GM21619 (cell line): ENCODE data around the gene GCSH.

Source experiments
- ATAC-seq: cut with Tn5 transposase; IDR thresholded peaks from one replicate; pipeline ENCODE4 v1.9.1; 2021; ENCODE audit not compliant: unreplicated experiment

GCSH gene

DNA sequence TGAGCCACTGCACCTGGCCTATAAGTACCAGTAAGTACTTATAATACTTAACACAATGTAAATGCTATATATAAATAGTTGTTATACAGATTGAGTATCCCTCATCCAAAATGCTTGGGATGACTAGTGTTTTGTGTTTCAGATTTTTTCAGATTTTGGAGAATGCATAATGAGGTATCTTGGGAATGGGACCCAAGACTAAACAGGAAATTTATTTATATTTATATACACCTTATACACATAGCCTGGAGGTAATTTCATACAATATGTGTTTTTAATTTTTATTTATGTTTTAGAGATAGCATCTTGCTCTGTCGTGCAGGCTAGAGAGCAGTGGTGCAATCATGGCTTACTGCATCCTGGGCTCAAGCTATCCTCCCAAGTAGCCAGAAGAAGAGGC, 9.8 kb upstream of the GCSH start:
- no peak for ATAC-seq

DNA sequence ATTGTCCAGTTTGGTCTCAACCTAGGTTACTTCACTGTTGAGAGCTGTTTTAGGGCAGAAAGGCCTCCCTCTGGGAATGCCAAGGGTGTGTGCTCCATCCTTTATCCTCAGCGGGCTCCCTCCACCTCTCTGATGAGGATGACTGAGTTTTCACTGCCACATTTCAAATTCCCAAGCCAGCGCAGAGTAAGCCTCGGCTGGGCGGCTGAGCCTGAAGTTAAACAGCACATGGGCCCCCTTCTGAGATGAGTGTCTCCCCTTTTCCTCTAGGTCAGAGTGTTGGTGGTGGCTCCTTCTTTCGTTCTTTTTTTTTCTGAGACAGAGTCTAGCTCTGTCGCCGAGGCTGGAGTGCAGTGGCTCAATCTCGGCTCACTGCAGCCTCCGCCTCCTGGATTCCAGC, 5.5 kb upstream of the GCSH start:
- no peak for ATAC-seq

DNA sequence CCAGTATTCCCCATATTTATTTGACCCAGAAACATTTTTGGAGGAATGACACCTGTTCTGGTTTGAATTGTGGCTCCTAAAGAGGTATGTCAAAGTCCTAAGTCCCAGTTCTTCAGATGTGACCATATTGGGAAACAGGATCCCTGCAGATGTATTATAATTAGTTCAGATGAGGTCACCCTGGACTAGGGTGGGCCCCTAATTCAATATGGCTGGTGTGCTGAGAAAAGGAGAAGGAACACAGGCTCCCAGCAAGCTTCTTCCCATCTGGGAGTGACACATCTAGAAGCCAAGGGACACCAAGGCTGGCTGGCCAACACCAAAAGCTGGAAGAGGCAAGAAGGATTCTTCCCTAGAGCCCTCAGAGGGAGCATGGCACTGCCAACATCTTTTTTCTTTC, 3.8 kb upstream of the GCSH start:
- no peak for ATAC-seq

DNA sequence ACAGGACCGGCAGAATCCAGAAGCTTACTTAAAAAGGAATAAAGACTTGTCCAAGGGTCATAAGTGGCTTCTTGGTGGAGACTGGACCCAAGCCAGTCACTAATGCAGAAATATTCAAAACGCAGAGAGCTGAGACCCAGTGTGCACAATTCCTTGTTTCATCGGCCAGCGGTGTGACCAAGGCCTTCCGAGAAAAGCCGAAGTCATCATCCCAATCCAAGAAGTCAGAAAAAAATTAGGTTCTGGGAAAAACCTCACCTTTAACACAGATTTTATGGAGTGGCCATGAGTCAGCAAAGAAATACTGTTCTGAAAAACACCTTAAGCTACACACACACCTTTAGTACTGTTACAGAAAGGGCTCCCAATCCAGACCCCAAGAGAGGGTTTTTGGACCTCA, 1.0 kb upstream of the GCSH start:
- ATAC-seq: no peak

DNA sequence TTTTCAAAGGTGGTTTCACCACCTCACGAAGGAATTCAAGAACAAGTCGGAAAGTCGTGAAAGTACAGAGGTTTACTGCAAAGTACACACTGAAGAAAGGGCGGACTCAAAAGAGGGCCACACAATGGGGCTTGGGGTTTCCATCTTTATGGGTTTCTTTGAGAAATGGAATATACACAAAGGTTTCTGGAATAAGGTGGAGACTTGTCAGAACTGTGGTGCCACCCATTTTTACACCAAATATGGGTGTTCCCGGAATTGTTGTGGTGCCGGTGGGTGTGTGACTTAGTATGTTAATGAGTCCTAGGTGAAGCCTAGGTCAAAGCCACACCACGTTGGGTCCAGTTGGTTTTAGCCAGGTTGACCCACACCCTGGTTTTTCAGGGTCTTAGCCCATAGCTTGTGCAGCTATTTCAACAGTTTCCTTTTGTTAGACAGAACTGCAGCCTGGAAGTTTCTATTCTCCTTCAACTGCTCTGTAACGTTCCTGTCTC, 567 bp upstream of the GCSH start:
- no peak for ATAC-seq

DNA sequence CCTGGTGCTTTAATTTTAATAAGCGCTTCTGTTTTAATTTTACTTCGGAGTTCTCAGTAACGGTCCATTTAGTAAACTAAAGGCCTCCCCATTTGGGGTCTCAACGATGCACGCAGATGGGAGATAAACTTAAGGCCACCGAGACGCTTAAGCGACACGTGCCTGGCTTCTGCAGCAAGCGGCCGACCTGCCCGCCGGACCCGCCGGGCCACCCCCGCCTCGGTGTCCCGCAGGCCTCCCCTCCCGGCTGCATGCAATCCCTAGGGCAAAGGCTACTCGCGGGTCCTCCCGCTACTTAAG, 592 bp downstream of the GCSH start:
- ATAC-seq: peak; percentile 5

DNA sequence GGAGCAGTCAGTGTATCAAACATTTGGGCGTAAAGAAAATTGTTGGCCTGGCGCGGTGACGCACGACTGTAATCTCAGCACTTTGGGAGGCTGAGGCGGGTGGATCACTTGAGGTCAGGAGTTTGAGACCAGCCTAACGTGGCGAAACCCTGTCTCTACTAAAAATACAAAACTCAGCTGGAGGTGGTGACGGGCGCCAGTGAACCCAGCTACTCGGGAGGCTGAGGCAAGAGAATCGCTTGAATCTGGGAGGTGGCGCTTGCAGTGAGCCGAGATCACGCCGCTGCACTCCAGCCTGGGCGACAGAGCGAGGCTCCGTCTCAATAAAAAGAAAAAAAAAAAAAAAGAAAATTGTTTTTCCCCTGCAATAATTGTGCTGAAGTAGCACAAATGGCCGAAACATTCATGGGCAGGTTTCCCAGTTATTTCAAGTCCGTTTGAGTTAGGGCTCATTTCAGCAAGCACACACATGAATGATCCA, 1.4 kb downstream of the GCSH start:
- ATAC-seq: no peak

DNA sequence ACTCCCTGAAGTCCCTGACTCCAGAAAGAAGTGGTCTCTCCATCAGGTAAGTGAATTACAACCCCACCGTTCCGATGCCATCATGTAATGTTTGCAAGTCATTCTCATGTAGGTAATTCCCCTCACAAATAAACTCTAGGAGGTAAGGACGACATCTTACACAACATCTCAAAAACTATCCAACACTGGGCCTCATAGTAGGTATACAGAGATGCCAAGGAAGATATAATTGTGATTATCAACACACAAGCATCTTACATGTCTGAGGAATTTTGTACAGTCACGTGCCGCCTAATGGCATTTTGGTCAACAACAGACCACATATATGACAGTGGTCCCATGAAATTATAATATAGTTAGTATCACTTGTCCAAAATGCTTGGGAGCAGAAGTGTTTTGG, 7.4 kb downstream of the GCSH start:
- ATAC-seq: no peak

DNA sequence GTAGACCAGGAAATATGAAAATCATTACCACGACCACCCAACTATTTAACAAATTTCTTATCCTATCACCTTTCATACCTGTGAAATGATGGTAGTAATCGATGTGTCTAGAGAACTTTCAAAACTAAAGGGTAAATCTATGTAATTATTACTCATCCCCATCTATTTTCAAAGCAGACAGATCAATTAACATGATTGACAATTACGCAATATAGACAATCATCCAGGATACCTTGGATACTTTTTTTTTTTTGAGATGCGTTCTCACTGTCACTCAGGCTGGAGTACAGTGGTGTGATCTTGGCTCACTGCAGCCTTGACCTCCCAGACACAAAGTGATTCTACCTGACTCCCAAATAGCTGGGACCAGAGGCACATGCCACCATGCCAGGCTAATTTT, 15.2 kb downstream of the GCSH start:
- ATAC-seq: no peak

DNA sequence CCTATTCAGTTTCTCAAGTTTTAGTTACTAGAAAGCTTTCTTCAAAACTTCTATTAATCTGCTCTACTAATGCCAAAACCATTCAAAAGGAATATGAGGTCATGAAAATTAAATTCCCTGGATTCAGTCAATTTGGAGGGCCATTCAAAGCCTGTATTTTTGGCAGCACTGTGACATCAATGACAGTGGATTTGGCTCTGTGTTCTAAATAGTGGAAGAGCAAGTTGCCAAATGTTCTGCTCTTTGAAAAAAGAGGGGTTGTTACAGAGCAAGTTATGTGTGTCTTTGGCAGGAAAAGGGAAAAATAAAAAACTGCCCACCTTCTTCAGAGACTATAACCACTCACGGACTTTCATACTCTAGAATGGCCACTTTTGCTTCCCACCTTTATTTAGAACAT, 16.0 kb downstream of the GCSH start:
- no peak for ATAC-seq

DNA sequence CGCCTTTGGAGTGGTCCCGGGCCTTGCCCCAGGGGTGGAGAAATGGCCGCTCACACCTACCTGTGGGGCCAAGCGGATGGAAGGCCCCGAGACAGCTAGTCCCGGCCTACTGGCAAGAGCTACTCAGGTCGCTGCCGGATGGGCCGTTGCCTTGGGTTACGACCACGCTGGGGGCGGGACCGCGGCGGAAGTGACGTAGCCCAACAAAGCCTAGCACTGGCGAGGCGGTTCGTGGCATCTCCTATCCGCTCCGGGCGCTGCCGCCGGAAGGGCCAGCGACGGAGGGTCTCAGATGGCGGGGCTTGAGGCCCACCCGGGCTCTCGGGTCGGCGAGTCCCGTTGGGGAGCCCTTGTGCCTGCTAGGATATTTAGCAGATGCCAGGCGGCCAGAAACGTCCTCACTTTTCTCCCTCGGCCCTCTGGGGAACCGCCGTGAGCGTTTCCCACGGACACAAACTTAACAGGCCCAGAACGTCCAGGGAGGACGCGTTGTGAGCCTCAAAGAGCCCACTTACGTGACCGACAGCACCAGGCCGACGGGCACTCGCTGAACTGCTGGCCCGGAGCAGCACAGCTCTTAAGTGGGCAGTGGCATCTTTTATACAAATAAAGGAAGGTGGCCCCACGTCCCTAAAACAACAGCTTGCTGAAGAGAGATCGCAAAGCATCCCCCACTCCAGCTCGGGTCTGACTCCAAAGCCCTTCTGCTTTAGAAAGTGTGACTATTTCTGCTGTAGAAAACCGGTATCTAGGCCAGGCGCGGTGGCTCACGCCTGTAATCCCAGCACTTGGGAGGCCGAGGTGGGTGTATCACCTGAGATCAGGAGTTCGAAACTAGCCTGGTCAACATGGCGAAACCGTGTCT, 18.9 kb downstream of the GCSH start, which contains the start of gene C16orf46:
C16orf46 (minus strand) TSS at position 163 of the 865 bp plus-strand sequence. CDS start 13,283 bp downstream, outside the sequence.
- ATAC-seq: peak; percentile 94

DNA sequence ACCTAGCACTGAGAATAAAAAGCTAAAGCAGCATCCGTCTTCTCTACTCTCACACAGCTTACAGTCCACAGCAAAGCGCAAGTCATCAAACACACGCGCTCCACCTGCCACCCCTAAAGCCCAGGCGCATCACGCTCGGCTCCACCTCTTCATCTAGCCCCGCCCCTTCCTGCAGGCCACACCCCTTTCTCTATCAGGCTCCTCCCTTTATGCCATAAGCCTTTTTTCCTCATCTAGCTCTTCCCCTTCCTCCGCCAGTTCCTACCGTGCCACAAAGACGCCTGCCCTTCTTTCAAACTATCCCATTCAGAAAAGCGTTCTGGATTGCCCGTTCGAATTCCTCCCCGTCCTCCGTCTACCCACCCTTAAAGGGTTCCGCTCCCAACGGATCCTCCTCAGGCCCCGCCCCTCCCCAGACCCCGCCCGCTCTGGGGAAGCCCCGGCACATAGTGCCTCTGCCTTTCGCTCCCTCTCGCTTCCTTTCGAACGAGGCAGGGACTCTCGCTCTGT, 19.6 kb downstream of the GCSH start:
- peak; percentile 77 for ATAC-seq

DNA sequence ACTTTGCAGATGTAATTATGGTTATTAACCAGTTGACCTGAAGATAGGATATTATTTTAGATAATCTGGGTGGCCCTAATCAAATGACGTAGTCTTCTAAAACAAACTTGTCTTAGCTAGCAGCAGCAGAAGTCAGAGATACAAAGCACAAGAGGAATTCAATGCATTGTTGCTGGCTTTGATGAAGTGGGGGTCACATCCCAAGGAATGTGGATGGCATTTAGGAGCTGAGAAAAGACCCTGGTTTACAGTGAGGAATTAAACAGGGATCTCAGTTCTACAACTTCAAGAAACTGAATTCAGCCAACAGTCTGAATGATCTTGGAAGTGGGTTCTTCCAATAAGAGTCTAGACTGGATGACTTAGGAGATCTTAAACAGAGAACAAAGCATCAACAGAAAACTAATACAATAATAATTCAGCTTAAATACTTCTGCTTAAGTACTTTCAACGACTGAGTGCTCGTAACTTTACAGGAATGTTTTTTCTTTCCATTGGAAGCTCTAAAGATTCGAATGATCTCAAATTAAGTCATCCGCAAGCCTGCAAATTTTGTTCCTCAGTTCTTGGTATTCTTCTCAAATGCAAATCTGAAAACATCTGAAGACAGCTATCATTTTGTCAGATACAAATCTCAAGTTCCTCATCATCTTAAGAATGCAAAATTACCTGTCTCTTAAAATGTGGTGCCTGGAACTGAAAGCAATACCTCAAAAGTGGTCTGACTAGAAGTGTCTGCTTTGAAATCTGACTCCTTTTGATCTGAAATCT, 22.4 kb downstream of the GCSH start:
- no peak for ATAC-seq

DNA sequence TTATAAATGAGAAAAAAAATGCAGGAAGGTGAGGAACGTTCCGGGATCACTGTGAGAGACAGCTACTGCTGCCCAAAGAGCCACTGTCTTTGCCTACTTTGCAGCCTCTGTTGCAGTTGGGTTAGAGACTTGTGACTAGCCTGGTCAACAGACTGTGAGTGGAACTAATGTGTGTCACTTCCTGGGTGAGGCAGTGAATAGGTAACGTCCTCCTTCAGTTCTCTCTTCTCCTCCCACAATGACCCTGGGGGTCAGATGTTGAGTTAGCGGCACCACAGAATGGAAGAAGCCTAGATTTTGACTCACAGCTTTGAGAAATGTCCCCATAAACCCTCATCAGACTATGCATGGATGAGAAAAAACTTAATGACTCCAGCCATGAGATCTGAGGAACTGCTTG, 24.4 kb downstream of the GCSH start:
- ATAC-seq: no peak

DNA sequence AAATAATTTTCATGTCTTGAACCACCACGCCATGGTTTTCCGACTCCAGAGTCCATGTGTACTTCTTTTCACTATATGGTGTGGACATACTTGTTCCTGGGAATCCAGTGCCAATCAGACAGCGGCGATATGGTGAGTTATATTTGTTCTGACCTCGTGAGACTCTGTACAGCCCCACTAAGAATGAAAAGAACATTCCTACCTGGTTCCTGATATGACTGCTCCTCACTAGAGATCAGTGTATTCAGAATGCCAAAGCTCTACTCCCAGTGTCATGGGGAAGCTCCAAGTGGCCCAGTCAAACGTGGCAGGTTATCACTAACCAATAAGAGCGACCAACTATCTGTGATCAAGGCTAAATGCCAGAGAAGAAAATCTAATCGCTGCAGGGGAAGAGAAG, 25.2 kb downstream of the GCSH start:
- no peak for ATAC-seq

DNA sequence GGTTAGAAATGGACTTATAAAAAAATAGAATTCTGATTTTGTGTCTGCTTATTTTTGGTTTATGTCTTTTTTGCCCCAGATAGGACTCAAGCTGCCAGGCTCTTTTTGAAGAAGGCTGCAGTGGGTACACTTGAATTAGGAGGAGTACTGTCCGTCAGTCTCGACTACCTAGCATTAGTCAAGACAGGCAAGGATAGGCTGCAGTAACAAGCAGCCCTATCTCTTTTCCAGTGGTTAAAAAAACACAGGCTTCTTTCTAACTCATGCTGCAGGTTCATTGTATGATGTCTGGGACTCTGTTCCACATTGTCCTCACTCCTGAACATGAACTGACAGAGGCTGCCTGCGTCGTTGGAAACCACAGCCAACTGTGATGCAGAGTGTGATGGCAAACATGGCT, 27.1 kb downstream of the GCSH start:
- no peak for ATAC-seq

DNA sequence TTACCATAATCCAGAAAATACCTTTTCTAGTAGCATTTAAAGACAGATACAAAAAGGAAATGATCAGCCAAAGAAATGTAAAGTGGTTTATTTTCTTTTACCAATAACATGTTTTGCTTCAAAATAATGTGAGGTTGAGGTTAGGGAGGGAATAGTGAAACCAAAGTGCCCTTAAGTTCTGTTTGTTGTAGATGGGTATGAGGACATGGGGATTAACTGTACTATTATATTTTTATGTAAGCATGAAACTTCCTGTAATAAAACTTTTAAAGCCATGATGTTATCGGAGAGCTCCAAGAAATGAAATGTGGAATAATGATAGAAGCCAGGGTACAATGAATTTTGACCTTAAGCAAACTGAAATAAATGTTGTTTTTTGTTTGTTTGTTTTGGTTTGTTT, 29.0 kb downstream of the GCSH start:
- ATAC-seq: no peak

DNA sequence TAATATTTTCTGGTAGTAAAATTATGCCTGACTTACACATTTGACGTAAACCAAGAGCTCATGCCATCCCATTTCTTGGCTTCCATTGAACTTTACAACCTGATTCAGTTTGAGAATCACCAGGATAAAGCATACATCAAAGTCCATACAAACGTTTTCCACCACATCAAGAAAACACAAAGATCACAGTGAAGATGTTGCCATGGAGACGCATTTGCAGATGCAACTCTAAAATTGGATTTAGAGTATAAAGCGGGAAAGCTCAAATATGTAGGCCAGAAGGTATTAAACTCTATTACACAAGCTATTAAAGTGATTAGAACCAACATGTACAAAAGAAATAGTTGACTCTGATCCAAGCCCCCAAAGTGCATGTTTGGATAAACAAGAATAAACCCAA, 29.5 kb downstream of the GCSH start:
- no peak for ATAC-seq

DNA sequence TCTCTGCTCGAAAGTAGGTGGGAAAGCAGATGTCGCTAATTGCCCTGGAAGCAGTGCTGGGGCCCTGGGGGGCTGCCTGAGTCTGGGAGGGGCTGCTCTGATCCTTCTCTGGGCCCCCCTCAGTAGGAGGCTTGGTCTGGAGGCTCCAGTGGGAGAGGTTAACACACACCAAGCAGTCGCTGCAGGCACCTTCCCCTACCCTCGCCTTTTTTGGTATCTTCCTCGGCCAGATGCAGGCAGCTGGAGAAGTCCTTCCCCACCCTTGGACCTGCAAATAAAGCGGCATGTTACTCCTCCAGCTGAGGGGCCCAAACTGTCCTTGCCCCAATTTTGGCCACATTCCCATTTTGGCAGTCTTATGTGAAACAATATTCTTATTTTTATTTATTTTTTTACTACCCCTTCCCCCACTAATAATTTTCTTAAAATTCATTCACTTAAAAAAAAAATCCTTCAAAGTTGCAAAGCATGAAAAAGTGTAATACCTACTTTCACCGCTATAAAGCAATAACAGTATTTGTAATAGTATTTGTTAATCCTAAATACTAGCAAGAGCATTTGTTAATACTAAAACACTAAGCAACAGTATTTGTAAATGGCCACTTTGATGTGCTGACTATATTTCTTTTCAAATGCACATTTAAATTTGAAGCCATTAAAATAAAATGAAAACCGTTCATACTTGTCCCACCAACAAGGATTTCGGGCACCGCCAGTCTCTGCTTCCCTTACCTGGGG, 34.2 kb downstream of the GCSH start:
- no peak for ATAC-seq

DNA sequence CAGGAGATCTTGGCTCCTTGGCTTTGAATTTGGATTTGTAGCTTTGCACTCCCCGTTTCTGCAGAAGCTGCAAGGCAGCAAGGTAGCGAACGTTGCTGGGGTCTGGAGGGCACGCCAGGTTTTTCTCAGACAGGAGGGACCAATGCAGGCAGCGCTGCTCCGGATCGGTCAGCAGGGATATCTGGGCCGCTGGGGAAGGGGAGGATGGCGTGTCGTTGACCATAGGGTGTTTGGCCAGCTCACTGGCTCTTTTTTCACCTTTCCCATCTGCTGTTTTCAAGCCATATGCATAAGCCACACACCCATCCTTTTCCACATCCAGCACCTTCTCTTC, 34.9 kb downstream of the GCSH start:
- ATAC-seq: no peak

DNA sequence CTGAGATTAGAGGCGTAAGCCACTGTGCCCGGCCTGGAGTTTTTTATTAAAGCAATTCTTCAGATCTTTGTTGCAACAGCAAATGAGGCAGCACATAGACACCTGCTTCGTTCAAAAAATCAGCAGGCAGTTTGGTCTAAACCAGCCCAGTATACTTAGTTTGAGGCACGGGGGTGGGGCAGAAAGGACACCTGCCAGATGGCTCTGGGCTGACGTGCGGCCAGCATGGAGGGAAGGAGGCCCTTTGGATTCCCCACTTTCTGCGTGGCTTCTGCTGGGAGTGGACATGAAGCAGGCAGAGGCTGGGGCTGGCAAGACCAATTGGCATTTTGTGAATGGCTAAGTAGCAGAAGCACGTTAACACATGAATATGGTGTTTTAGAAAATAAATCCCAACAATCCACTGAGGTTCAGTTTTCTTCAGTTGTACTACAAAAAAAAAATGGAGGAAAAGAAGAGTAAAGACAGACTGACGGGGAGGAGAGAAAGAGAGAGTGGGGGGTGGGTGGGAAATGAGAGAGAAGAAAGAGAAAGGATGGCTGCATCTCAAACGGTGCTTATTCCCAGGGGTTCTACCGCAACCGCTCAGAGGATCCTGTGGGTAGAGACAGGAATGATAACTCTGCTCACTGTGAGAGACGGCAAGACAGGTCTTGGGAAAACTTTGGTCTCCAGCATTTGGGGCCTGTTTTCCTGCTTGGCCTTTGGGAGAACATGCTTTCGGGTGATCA, 35.5 kb downstream of the GCSH start:
- ATAC-seq: no peak
